Colonic mucosa (tissue), 4 donors: Measurements from ENCODE around the gene RASEF. TPM values are rescaled to one million over a fixed set of nuclear protein-coding genes. Genes with fewer than 3 reads are reported as not detected.
"Not testable (repeated sequence)": the region's sequence is repeated elsewhere in the genome, so short reads cannot be mapped to it uniquely, and the experiment has no call there.

Source experiments
- DNase-seq: peaks from one replicate; pipeline ENCODE4 v3.0.0-alpha.2; 2020
- H3K27ac ChIP-seq: fragments of 200-600 bp; one replicate; pipeline ENCODE4 v1.8.0; 2021
- H3K27me3 ChIP-seq: fragments of 200-600 bp; one replicate; pipeline ENCODE4 v1.8.0; 2021
- H3K36me3 ChIP-seq: fragments of 200-600 bp; one replicate; pipeline ENCODE4 v1.8.0; 2021
- H3K4me1 ChIP-seq: fragments of 200-600 bp; one replicate; pipeline ENCODE4 v1.8.0; 2021; ENCODE audit warnings: mild to moderate bottlenecking
- H3K4me3 ChIP-seq: fragments of 200-600 bp; one replicate; pipeline ENCODE4 v1.8.0; 2021
- H3K9ac ChIP-seq, 2 donors: one replicate each; pipeline ENCODE4 v1.7.0; 2013; ENCODE audit warnings: control low read depth in 2 of 2, low read depth in 2 of 2, low read length in 2 of 2
- H3K9me3 ChIP-seq: fragments of 200-600 bp; one replicate; pipeline ENCODE4 v1.8.0; 2021
- CTCF ChIP-seq: fragments of 200-600 bp; IDR thresholded peaks from one replicate; pipeline ENCODE4 v1.8.0; 2022; ENCODE audit warnings: antibody characterized with exemption, mild to moderate bottlenecking
- intact Hi-C: fragments of 100-400 bp; cut with DNase I; formaldehyde crosslinking; loops from one replicate; pipeline ENCODE4 v1.14.1; 2022
- total RNA-seq, 2 donors: library from RNA; stranded (reverse); fragmentation: NEBNext Ultra II Directional in 1 of 2; extraction: Animal tissue kit (Norgen Biotek cat#: 25700) in 1 of 2; gene quantifications; one replicate each; pipeline ENCODE4 v1.2.1, GENCODE V29; 2021
- donor health status: healthy.
- donor health status: DM: no; HTN: no; CAD: no.
- donor health status: DM: no; HTN: no; CAD: no.

The RASEF gene
- total RNA-seq, 2 donors from 2014 or later = 36.8 to 38.9 TPM

GRCh38 chr9:83106263-83106662 is 43.3 kb upstream of the RASEF start:
- no peaks in the 10 kb centered on the region for H3K9me3 ChIP-seq
- no peak overlapping the region for H3K27ac ChIP-seq
- intact Hi-C loops = no loop called here
- H3K4me1 ChIP-seq = no peaks in the 10 kb centered on the region
- H3K27me3 ChIP-seq = no peaks in the 10 kb centered on the region
- H3K4me3 ChIP-seq = no peak overlapping the region
- no peak for TF ChIP-seq CTCF
- DNase-seq = no peak
- no peaks in the 10 kb centered on the region for H3K36me3 ChIP-seq
- H3K9ac ChIP-seq = no peak overlapping the region

- H3K4me1 ChIP-seq = no peaks in the 10 kb centered on the region
- no peaks in the 10 kb centered on the region for H3K36me3 ChIP-seq
- no peak for TF ChIP-seq CTCF
- no peak overlapping the region for H3K4me3 ChIP-seq
- no peak overlapping the region for H3K9ac ChIP-seq
- no peaks in the 10 kb centered on the region for H3K9me3 ChIP-seq
- no peak for DNase-seq
- no peak overlapping the region for H3K27ac ChIP-seq
- no peaks in the 10 kb centered on the region for H3K27me3 ChIP-seq
- intact Hi-C loops = no loop called here
Observed at GRCh38 chr9:83097633-83098032, 34.7 kb upstream of the RASEF start.

GRCh38 chr9:83093311-83093710 is 30.4 kb upstream of the RASEF start:
- H3K4me1 ChIP-seq, H3K9me3 ChIP-seq, H3K36me3 ChIP-seq, H3K27ac ChIP-seq, H3K27me3 ChIP-seq, intact Hi-C loops, H3K4me3 ChIP-seq, H3K9ac ChIP-seq, DNase-seq: not testable (repeated sequence)

GRCh38 chr9:83081846-83082245 is 18.9 kb upstream of the RASEF start:
- Histone ChIP-seq H3K4me1 (no peaks in the 10 kb centered on the region), H3K4me3 (no peak overlapping the region), H3K27me3 (no peaks in the 10 kb centered on the region), H3K9ac (no peak overlapping the region), H3K36me3 (no peaks in the 10 kb centered on the region), H3K9me3 (no peaks in the 10 kb centered on the region), H3K27ac (no peak overlapping the region)
- no peak for DNase-seq
- intact Hi-C loops = no loop called here
- no peak for TF ChIP-seq CTCF

GRCh38 chr9:83081010-83081409 is 18.1 kb upstream of the RASEF start:
- Histone ChIP-seq H3K27ac (no peak overlapping the region), H3K9ac (no peak overlapping the region), H3K27me3 (no peaks in the 10 kb centered on the region), H3K36me3 (no peaks in the 10 kb centered on the region), H3K4me3 (no peak overlapping the region), H3K4me1 (no peaks in the 10 kb centered on the region), H3K9me3 (no peaks in the 10 kb centered on the region)
- DNase-seq = no peak
- intact Hi-C loops = no loop called here
- TF ChIP-seq CTCF = no peak

GRCh38 chr9:83075932-83076331 is 13.0 kb upstream of the RASEF start:
- H3K27ac ChIP-seq, intact Hi-C loops, DNase-seq: not testable (repeated sequence)

GRCh38 chr9:83072498-83072897 is 9.6 kb upstream of the RASEF start:
- intact Hi-C loops, H3K4me1 ChIP-seq, H3K27me3 ChIP-seq, H3K4me3 ChIP-seq, H3K9ac ChIP-seq, DNase-seq, H3K9me3 ChIP-seq, H3K36me3 ChIP-seq, H3K27ac ChIP-seq: not testable (repeated sequence)

More at GRCh38 chr9:83075932-83076331, 13.0 kb upstream of the RASEF start:
- not testable (repeated sequence) for H3K36me3 ChIP-seq, H3K27me3 ChIP-seq, H3K9me3 ChIP-seq, H3K4me1 ChIP-seq, H3K9ac ChIP-seq, H3K4me3 ChIP-seq
